ENCODE results near the gene ACO1.

GRCh38 chr9:32371279-32371678 is 13.2 kb upstream of the ACO1 start:
- no peak for TF ChIP-seq EZH2 (IDR thresholded peaks at IDR 0.05; ENCODE audit: borderline replicate concordance, low read length)
- no peak for TF ChIP-seq CTCF (IDR thresholded peaks at IDR 0.05; ENCODE audit: low read length)

Measured in OCI-LY1 (cell line).